WTC11 (cell line): ENCODE measurements around the gene LHX4.

Experiments used
- CTCF ChIP-seq: fragments of 200-600 bp; IDR thresholded peaks from 2 replicates; pipeline ENCODE4 v1.8.0; 2022; ENCODE audit warnings: antibody characterized with exemption
- NFE2L1 ChIP-seq: sonication (generic); formaldehyde crosslinking; IDR thresholded peaks from 2 replicates; pipeline ENCODE4 v1.8.1; 2023; ENCODE audit warnings: missing genetic modification reagents
- USF2 ChIP-seq: sonication (generic); formaldehyde crosslinking; IDR thresholded peaks from 2 replicates; pipeline ENCODE4 v1.8.1; 2023; ENCODE audit warnings: mild to moderate bottlenecking, missing genetic modification reagents, moderate library complexity
- ZNF232 ChIP-seq: sonication (generic); formaldehyde crosslinking; IDR thresholded peaks from 2 replicates; pipeline ENCODE4 v1.8.0; 2022; ENCODE audit warnings: mild to moderate bottlenecking, missing genetic modification reagents
- ZNF512 ChIP-seq: sonication (generic); formaldehyde crosslinking; IDR thresholded peaks from 2 replicates; pipeline ENCODE4 v1.8.1; 2022; ENCODE audit warnings: missing genetic modification reagents, borderline replicate concordance

GRCh38 chr1:180273066-180273465 lies 43.0 kb downstream of the LHX4 start:
- TF ChIP-seq CTCF: no peak
- TF ChIP-seq ZNF232 (CRISPR knock-in tag): no peak
- TF ChIP-seq USF2: no peak
- TF ChIP-seq ZNF512 (CRISPR knock-in tag): no peak
- TF ChIP-seq NFE2L1 (CRISPR knock-in tag): no peak
